GM12874 (cell line): ENCODE measurements around the gene ASTN2.

Source experiments
- TF ChIP-seq, protein P1 (sequence below): IDR thresholded peaks from 2 replicates; pipeline ENCODE4 v1.5.1; 2011; ENCODE audit warnings: low read depth, mild to moderate bottlenecking, control low read depth, low read length, moderate library complexity; ENCODE audit not compliant: insufficient read depth

ASTN2 gene

DNA sequence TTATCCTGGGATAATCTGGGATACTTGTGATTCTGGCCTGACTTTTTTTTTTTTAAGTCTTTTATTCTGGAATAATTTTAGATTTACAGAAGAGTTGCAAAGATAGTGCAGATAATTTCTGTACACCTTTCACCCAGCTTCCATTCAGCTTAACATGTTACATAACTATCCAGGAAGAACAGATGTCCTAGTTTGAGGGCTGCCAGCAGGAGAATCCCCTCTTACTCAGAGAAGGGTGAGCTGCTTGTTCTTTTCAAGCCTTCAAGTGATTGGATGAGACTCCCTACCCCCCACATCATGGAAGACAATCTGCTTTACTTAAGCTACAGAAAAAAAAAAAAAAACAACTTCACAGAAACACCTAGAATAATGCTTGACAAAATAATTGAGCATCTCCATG, 473.6 kb downstream of the ASTN2 start:
- TF ChIP-seq, protein P1, sequence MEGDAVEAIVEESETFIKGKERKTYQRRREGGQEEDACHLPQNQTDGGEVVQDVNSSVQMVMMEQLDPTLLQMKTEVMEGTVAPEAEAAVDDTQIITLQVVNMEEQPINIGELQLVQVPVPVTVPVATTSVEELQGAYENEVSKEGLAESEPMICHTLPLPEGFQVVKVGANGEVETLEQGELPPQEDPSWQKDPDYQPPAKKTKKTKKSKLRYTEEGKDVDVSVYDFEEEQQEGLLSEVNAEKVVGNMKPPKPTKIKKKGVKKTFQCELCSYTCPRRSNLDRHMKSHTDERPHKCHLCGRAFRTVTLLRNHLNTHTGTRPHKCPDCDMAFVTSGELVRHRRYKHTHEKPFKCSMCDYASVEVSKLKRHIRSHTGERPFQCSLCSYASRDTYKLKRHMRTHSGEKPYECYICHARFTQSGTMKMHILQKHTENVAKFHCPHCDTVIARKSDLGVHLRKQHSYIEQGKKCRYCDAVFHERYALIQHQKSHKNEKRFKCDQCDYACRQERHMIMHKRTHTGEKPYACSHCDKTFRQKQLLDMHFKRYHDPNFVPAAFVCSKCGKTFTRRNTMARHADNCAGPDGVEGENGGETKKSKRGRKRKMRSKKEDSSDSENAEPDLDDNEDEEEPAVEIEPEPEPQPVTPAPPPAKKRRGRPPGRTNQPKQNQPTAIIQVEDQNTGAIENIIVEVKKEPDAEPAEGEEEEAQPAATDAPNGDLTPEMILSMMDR = no peak

DNA sequence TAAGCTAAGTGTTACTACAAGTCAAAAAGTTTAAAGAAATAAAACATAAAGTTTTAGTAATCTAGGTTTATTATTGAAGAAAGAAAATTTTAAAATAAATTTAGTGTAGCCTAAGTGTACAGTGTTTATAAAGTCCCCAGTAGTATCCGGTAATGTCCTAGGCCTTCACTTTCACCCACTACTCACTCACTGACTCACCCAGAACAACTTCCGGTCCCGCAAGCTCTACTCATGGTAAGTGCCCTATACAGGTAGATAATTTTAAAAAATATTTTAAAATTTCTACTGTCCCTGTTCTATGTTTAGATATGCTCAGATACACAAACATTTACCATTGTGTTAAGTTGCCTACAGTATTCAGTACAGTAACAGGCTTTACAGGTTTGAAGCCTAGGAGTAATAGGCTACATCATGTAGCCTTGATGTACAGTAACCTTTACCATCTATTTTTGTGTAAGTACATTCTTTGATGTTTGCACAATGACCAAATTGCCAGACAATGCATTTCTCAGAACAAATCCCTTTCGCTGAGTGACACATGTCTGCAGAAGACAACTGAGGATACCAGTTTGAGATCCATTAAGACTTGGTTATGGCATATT, 474.1 kb downstream of the ASTN2 start:
- TF ChIP-seq, protein P1 = no peak

GRCh38 chr9:116939614-116940013, 475.2 kb downstream of the ASTN2 start:
- TF ChIP-seq, protein P1 = no peak

DNA sequence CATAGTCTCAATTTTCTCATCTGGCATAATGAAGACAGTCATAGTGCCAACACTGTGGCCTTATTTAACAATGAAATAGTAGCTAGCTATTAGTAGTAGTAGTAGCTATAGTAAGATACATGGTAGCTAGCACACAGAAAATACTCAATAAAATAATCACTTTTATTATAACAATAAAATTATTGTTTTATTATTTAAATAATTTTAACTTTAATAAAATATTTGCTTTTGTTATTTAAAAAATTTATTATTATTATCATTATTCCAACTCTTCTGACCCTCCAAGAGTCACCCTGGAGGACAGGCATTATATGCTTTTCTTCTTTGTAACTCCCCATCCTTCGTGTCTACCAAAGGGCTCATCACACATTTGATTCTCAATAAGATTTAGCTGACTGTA, 475.7 kb downstream of the ASTN2 start:
- TF ChIP-seq, protein P1 = no peak

GRCh38 chr9:116937361-116937760, 477.5 kb downstream of the ASTN2 start:
- TF ChIP-seq, protein P1 = no peak

GRCh38 chr9:116935149-116935897, 479.5 kb downstream of the ASTN2 start:
- TF ChIP-seq, protein P1 = no peak

GRCh38 chr9:116934131-116934530, 480.7 kb downstream of the ASTN2 start:
- TF ChIP-seq, protein P1 = no peak
